Peyer's patch (tissue), 4 donors: ENCODE results near the gene GUCY1B1. TPM values are rescaled to one million over a fixed set of nuclear protein-coding genes. Genes with fewer than 3 reads are reported as not detected.

Source experiments
- DNase-seq, 3 donors: peaks; one replicate each; pipeline ENCODE4 v3.0.0-alpha.2; 2017 to 2019
- H3K27ac ChIP-seq, 4 donors: fragments of 200-600 bp; sonication (generic); one replicate each; pipeline ENCODE4 v1.5.1; 2016 to 2019
- H3K27me3 ChIP-seq, 2 donors: fragments of 200-600 bp; sonication (generic); one replicate each; pipeline ENCODE4 v1.5.1; 2019
- H3K36me3 ChIP-seq, 3 donors: fragments of 200-600 bp; sonication (generic); one replicate each; pipeline ENCODE4 v1.5.1; 2016 to 2019
- H3K4me1 ChIP-seq, 4 donors: fragments of 200-600 bp; sonication (generic); one replicate each; pipeline ENCODE4 v1.5.1; 2016 to 2019
- H3K4me3 ChIP-seq, 4 donors: fragments of 200-600 bp; sonication (generic); 1 replicate in 3 of 4; 2 replicates in 1 of 4; pipeline ENCODE4 v1.5.1; 2016 to 2019; ENCODE audit warnings: mild to moderate bottlenecking in 1 of 4
- H3K9me3 ChIP-seq, 4 donors: fragments of 200-600 bp; sonication (generic); one replicate each; pipeline ENCODE4 v1.5.1; 2016 to 2019; ENCODE audit warnings: mild to moderate bottlenecking in 1 of 4
- CTCF ChIP-seq, 6 experiments: fragments of 450-650 bp in 4 of 6; fragments of 200-600 bp in 2 of 6; sonication (generic) in 1 of 6; IDR thresholded peaks; one replicate each; pipeline ENCODE4 v1.5.1; 2017 to 2019; ENCODE audit warnings: antibody characterized with exemption in 6 of 6, mild to moderate bottlenecking in 3 of 6, moderate library complexity in 1 of 6
- POLR2A ChIP-seq, 2 donors: fragments of 450-650 bp; IDR thresholded peaks; one replicate each; pipeline ENCODE4 v1.5.1; 2017; ENCODE audit warnings: antibody characterized with exemption in 2 of 2, mild to moderate bottlenecking in 2 of 2, moderate library complexity in 2 of 2
- total RNA-seq, 4 donors: library from RNA; depleted of rRNA; stranded (reverse); fragments of >200 nt; gene quantifications; one replicate each; pipeline ENCODE4 v1.1.0, GENCODE V29; 2016

GUCY1B1 gene
- total RNA-seq, 4 donors from 2014 or later, result 1.6 to 8.0 (median 5.9) TPM

DNA sequence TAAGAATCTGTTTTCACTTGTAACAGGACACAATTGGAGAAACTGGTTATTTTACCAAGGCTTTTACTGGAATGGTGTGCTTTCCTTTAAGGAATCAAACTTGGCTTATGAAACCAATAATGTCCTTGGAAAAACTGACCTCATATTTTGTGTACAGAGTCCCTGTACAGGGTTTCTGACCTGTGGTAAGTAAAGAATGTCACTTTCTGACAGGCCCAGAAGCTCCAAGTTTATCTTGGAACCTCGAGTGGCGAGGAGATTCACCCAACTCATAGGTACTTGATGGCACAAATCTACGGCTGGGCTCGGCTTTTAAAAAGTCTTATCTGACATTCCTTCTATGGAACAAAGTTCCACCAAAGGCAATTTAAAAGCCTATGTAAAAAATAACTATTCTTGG, 90.2 kb downstream of the GUCY1B1 start:
- no peaks in the 10 kb centered on the region for H3K4me1 ChIP-seq
- TF ChIP-seq CTCF (IDR thresholded peaks at IDR 0.05), result no peak
- TF ChIP-seq POLR2A (IDR thresholded peaks at IDR 0.05), result no peak
- H3K4me3 ChIP-seq, result no peak overlapping the region
- H3K27ac ChIP-seq, result no peak overlapping the region
- no peaks in the 10 kb centered on the region for H3K9me3 ChIP-seq
- no peaks in the 10 kb centered on the region for H3K27me3 ChIP-seq
- no peaks in the 10 kb centered on the region for H3K36me3 ChIP-seq
- no peak for DNase-seq

- no peak overlapping the region for H3K27ac ChIP-seq
- no peak for DNase-seq
- no peaks in the 10 kb centered on the region for H3K9me3 ChIP-seq
- H3K4me1 ChIP-seq, result no peaks in the 10 kb centered on the region
- no peaks in the 10 kb centered on the region for H3K36me3 ChIP-seq
- H3K4me3 ChIP-seq, result no peak overlapping the region
- TF ChIP-seq CTCF (IDR thresholded peaks at IDR 0.05) (no peak), POLR2A (IDR thresholded peaks at IDR 0.05) (no peak)
- H3K27me3 ChIP-seq, result no peaks in the 10 kb centered on the region
Observed at GRCh38 chr4:155853189-155853588, 94.4 kb downstream of the GUCY1B1 start.

DNA sequence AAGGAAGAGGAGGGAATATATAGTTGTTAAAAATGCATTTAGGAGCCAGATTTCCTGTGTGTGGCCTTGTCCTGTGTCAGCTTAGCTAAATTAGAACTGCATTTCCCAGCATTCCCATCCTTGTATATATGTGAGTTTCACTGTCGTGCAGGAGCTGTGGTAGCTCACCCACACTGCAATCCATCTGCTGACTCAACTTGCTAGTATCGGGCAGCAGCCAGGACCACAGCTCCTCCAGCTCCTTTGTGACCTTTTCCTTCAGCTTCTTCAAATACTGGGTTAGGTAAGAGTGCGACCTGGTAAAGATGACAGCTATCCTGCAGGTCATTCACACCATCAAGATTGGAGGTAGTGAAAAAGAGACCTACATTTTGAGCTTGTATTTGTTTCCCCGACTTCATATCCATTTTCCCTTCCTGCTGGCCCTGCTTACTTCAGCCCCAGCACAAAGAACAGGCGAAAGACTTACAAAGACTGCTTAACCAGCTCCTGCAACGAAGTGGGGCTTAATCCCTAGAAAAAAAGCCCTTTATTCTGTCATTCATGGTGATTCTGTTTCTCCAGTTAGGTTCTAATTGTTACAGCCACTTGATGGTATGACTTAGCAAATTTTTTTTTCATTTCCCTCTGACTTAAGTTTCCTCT, 95.9 kb downstream of the GUCY1B1 start:
- Histone ChIP-seq H3K27me3 (no peaks in the 10 kb centered on the region), H3K27ac (no peak overlapping the region), H3K9me3 (no peaks in the 10 kb centered on the region), H3K4me3 (no peak overlapping the region), H3K4me1 (no peaks in the 10 kb centered on the region), H3K36me3 (no peaks in the 10 kb centered on the region)
- no peak for TF ChIP-seq POLR2A (IDR thresholded peaks at IDR 0.05)
- no peak for TF ChIP-seq CTCF (IDR thresholded peaks at IDR 0.05)
- DNase-seq, result no peak

- Histone ChIP-seq H3K36me3 (no peaks in the 10 kb centered on the region), H3K4me1 (no peaks in the 10 kb centered on the region), H3K27me3 (no peaks in the 10 kb centered on the region), H3K27ac (no peak overlapping the region), H3K9me3 (no peaks in the 10 kb centered on the region), H3K4me3 (no peak overlapping the region)
- TF ChIP-seq CTCF (IDR thresholded peaks at IDR 0.05), result no peak
- TF ChIP-seq POLR2A (IDR thresholded peaks at IDR 0.05), result no peak
- DNase-seq, result no peak
Observed at GRCh38 chr4:155855897-155856296, 97.1 kb downstream of the GUCY1B1 start.

Other genes with a start within 250 kb of the GUCY1B1 start
- 10 to 100 TPM in 1 of 4 donors, 1 to 10 TPM in 3; 2.3 to 14.9 (median 7.8) TPM for gene GUCY1A1, start 92.2 kb upstream of the GUCY1B1 start, total RNA-seq
- gene ASIC5, start 107.3 kb downstream of the GUCY1B1 start, total RNA-seq, result not detected
- gene TDO2, start 144.7 kb downstream of the GUCY1B1 start, total RNA-seq, result 1 to 10 TPM in 1 of 4 donors, not detected in 3; 5.0 TPM
- 10 to 100 TPM in 3 of 4 donors, 1 to 10 TPM in 1; 9.1 to 18.4 (median 12.7) TPM for gene CTSO, start 194.8 kb downstream of the GUCY1B1 start, total RNA-seq